Prostate gland (tissue), 2 donors: ENCODE results near the gene GATB.

ENCODE experiments used
- CTCF ChIP-seq, 4 experiments: fragments of 200-600 bp in 2 of 4; fragments of 450-650 bp in 2 of 4; sonication (generic) in 2 of 4; IDR thresholded peaks; 1 replicate in 3 of 4; 2 replicates in 1 of 4; pipeline ENCODE4 v1.5.1; 2016 to 2019; ENCODE audit warnings: antibody characterized with exemption in 4 of 4, mild to moderate bottlenecking in 2 of 4, moderate library complexity in 2 of 4
- POLR2A ChIP-seq: fragments of 450-650 bp; IDR thresholded peaks from one replicate; pipeline ENCODE4 v1.6.1; 2016; ENCODE audit warnings: antibody characterized with exemption, mild to moderate bottlenecking
- POLR2AphosphoS5 ChIP-seq: sonication (generic); formaldehyde crosslinking; IDR thresholded peaks from one replicate; pipeline ENCODE4 v1.6.1; 2017; ENCODE audit warnings: antibody characterized with exemption

- no peak for TF ChIP-seq CTCF (IDR thresholded peaks at IDR 0.05)
- TF ChIP-seq POLR2AphosphoS5: no peak
- TF ChIP-seq POLR2A: no peak
Measured at GRCh38 chr4:151665785-151666127, 95.1 kb downstream of the GATB start.
